Esophagus muscularis mucosa (tissue), 4 donors: ENCODE measurements around the gene NCOA1. TPM values are rescaled to one million over a fixed set of nuclear protein-coding genes. Genes with fewer than 3 reads are reported as not detected.
"Not testable (repeated sequence)": the region's sequence is repeated elsewhere in the genome, so short reads cannot be mapped to it uniquely, and the experiment has no call there.

Source experiments
- DNase-seq: peaks from one replicate; pipeline ENCODE4 v3.0.0-alpha.2; 2017; ENCODE audit errors: extremely low spot score
- H3K27ac ChIP-seq, 4 donors: fragments of 200-600 bp; sonication (generic); replicated peaks in 1 of 4; 1 replicate in 3 of 4; 2 replicates in 1 of 4; pipeline ENCODE4 v1.5.1; 2016 to 2019; ENCODE audit warnings: mild to moderate bottlenecking in 1 of 4
- H3K27me3 ChIP-seq, 4 donors: fragments of 200-600 bp; sonication (generic); one replicate each; pipeline versions ENCODE4 v1.5.1 to v1.6.0; 2016 to 2019
- H3K36me3 ChIP-seq, 4 donors: fragments of 200-600 bp; sonication (generic); one replicate each; pipeline ENCODE4 v1.5.1; 2016 to 2019
- H3K4me1 ChIP-seq, 4 donors: fragments of 200-600 bp; sonication (generic); one replicate each; pipeline ENCODE4 v1.5.1; 2016 to 2019
- H3K4me3 ChIP-seq, 4 donors: fragments of 200-600 bp; sonication (generic); 1 replicate in 2 of 4; 2 replicates in 2 of 4; pipeline ENCODE4 v1.5.1; 2016 to 2019; ENCODE audit warnings: mild to moderate bottlenecking in 4 of 4, moderate library complexity in 1 of 4
- H3K9me3 ChIP-seq, 4 donors: fragments of 200-600 bp; sonication (generic); 1 replicate in 3 of 4; 2 replicates in 1 of 4; pipeline ENCODE4 v1.5.1; 2016 to 2019
- EP300 ChIP-seq: sonication (generic); formaldehyde crosslinking; IDR thresholded peaks from one replicate; pipeline ENCODE4 v1.6.1; 2017; ENCODE audit warnings: antibody characterized with exemption
- POLR2A ChIP-seq: fragments of 450-650 bp; IDR thresholded peaks from one replicate; pipeline ENCODE4 v1.6.1; 2017; ENCODE audit warnings: antibody characterized with exemption, moderate library complexity, mild to moderate bottlenecking, low read depth
- POLR2AphosphoS5 ChIP-seq, 2 donors: sonication (generic); formaldehyde crosslinking; IDR thresholded peaks; one replicate each; pipeline ENCODE4 v1.6.1; 2017; ENCODE audit warnings: antibody characterized with exemption in 2 of 2
- whole genome bisulfite sequencing: methylation state at CpG from one replicate; pipeline ENCODE4 v1.1.5; 2018; 5-methylcytosine and 5-hydroxymethylcytosine counted together
- intact Hi-C: fragments of 100-400 bp; cut with DNase I; formaldehyde crosslinking; loops from one replicate; pipeline ENCODE4 v1.15.1; 2023
- total RNA-seq, 4 donors: library from RNA; depleted of rRNA; stranded (reverse); fragments of >200 nt; gene quantifications; one replicate each; pipeline versions ENCODE4 v1.1.0 to v1.2.1, GENCODE V29; 2016
- TF ChIP-seq, protein P1 (sequence below), 3 experiments: fragments of 200-600 bp in 2 of 3; fragments of 450-650 bp in 1 of 3; sonication (generic) in 2 of 3; IDR thresholded peaks; one replicate each; pipeline ENCODE4 v1.5.1; 2017 to 2019; ENCODE audit warnings: antibody characterized with exemption in 3 of 3, mild to moderate bottlenecking in 2 of 3, moderate library complexity in 1 of 3

Gene NCOA1
- total RNA-seq, 4 donors from 2014 or later: 43.9 to 49.4 (median 47.3) TPM

DNA sequence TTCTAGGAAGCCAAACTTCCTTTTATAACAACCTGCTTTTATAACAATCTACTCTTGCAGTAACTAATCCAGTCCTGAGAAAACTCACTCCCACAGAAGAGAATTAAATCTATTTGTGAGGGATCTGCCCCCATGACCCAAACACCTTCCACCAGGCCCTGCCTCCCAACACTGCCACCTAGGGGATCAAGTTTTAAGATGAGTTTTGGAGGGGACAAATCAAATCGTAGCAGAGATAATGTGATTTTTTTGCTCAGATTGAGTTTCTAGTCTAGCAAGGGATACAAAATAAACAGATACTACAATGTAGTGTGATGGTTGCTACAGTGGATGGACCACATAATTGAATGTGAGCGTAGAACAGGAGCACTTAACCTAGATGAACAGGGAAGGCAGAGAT lies 52.2 kb downstream of the NCOA1 start:
- TF ChIP-seq POLR2A: no peak
- no peak for TF ChIP-seq EP300
- TF ChIP-seq, protein P1, sequence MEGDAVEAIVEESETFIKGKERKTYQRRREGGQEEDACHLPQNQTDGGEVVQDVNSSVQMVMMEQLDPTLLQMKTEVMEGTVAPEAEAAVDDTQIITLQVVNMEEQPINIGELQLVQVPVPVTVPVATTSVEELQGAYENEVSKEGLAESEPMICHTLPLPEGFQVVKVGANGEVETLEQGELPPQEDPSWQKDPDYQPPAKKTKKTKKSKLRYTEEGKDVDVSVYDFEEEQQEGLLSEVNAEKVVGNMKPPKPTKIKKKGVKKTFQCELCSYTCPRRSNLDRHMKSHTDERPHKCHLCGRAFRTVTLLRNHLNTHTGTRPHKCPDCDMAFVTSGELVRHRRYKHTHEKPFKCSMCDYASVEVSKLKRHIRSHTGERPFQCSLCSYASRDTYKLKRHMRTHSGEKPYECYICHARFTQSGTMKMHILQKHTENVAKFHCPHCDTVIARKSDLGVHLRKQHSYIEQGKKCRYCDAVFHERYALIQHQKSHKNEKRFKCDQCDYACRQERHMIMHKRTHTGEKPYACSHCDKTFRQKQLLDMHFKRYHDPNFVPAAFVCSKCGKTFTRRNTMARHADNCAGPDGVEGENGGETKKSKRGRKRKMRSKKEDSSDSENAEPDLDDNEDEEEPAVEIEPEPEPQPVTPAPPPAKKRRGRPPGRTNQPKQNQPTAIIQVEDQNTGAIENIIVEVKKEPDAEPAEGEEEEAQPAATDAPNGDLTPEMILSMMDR (IDR thresholded peaks at IDR 0.05): no peak
- no peak for TF ChIP-seq POLR2AphosphoS5 (IDR thresholded peaks at IDR 0.05)
- intact Hi-C loops: no loop called here
- H3K4me3 ChIP-seq: no peak overlapping the region
- DNase-seq: no peak
- H3K4me1 ChIP-seq: peaks cover 5 to 10% (median 6%) of the 10 kb centered on the region in 4 donors
- no peaks in the 10 kb centered on the region for H3K36me3 ChIP-seq
- H3K27ac ChIP-seq: no peak overlapping the region
- WGBS: 100% methylated on average over 2 of the region's 2 CpGs
- no peaks in the 10 kb centered on the region for H3K27me3 ChIP-seq
- H3K9me3 ChIP-seq: peaks cover 0 to 4% (median 2%) of the 10 kb centered on the region in 4 donors

DNA sequence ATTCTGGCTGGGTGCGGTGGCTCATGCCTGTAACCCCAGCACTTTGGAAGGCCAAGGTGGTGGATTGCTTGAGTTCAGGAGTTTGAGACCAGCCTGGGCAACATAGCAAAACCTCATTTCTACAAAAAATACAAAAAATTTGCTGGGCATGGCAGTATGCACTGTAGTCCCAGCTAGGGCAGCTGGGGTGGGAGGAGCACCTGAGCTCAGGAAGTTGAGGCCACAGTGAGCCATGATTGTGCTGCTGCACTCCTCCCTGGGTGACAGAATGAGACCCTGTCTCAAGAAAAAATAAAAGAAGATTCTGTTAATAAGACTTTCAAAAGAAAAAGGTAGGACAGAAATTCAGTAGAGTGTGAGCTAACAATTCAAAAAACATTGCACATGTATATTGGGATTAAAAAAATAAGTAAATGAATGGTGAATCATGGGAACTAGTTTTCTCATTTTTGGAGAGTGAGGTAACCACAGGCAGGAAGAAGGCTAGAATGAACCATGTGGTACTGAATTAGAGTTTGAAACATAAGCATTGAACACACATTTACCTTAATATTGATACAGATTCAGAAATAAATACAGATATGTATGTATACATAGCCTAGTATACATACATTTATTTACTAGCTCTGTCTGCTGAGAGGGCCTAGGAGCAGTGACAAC lies 53.5 kb downstream of the NCOA1 start:
- intact Hi-C loops: no loop called here
- H3K36me3 ChIP-seq: no peaks in the 10 kb centered on the region
- no peak overlapping the region for H3K27ac ChIP-seq
- H3K9me3 ChIP-seq: peaks cover 0 to 4% (median 2%) of the 10 kb centered on the region in 4 donors
- 100% methylated on average over 1 of the region's 1 CpG for WGBS
- TF ChIP-seq POLR2AphosphoS5 (IDR thresholded peaks at IDR 0.05) (no peak), POLR2A (no peak), EP300 (no peak)
- TF ChIP-seq, protein P1 (IDR thresholded peaks at IDR 0.05): no peak
- peaks cover 0 to 9% (median 4%) of the 10 kb centered on the region in 4 donors for H3K4me1 ChIP-seq
- no peak for DNase-seq
- H3K4me3 ChIP-seq: no peak overlapping the region
- H3K27me3 ChIP-seq: no peaks in the 10 kb centered on the region

DNA sequence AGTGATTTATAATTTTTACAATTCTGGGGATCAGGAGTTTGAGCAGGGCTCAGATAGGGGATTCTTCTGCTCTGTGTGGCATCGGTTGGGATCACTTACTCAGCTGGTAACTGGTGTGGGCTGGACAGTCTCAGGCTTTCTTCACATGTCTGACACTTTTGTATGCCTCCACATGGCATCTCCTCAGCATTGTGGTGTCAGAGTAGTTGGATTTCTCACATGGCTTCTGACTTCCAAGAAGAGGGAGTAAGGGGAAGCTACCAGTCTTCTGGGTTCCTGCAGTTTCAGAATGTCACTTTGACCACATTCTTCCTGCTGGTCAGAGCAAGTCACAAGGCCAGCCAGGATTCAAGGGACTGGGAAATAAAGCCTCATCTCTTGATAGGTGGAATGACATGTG lies 55.6 kb downstream of the NCOA1 start:
- Histone ChIP-seq H3K4me1 (no peaks in the 10 kb centered on the region), H3K27ac (no peak overlapping the region), H3K36me3 (no peaks in the 10 kb centered on the region), H3K9me3 (peaks cover 0 to 4% (median 2%) of the 10 kb centered on the region in 4 donors), H3K27me3 (no peaks in the 10 kb centered on the region), H3K4me3 (no peak overlapping the region)
- no peak for TF ChIP-seq POLR2A
- no peak for TF ChIP-seq EP300
- TF ChIP-seq, protein P1 (IDR thresholded peaks at IDR 0.05): no peak
- no peak for TF ChIP-seq POLR2AphosphoS5 (IDR thresholded peaks at IDR 0.05)
- 94% methylated on average over 1 of the region's 1 CpG for WGBS
- no peak for DNase-seq
- intact Hi-C loops: no loop called here

GRCh38 chr2:24548058-24548457 lies 57.0 kb downstream of the NCOA1 start:
- Histone ChIP-seq H3K27ac (no peak overlapping the region), H3K4me1 (peaks cover 0 to 4% (median 0%) of the 10 kb centered on the region in 4 donors), H3K4me3 (no peak overlapping the region), H3K9me3 (peaks cover 0 to 4% (median 0%) of the 10 kb centered on the region in 4 donors), H3K36me3 (no peaks in the 10 kb centered on the region), H3K27me3 (no peaks in the 10 kb centered on the region)
- TF ChIP-seq POLR2A (no peak), POLR2AphosphoS5 (IDR thresholded peaks at IDR 0.05) (no peak), EP300 (no peak)
- TF ChIP-seq, protein P1 (IDR thresholded peaks at IDR 0.05): no peak
- intact Hi-C loops: no loop called here
- no peak for DNase-seq
- WGBS: 96% methylated on average over 4 of the region's 4 CpGs

DNA sequence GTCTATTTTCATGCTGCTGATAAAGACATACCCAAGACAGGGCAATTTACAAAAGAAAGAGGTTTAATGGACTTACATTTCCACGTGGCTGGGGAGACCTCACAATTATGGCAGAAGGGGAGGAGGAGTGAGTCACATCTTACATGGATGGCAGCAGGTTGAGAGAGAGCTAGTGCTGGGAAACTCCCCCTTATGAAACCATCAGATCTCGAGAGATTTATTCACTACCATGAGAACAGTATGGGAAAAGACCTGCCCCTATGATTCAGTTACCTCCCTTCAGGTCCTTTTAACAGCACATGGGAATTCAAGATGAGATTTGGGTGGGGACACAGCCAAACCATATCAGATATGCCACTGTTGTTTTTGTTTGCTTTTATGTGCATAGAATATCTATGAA lies 59.2 kb downstream of the NCOA1 start:
- H3K4me1 ChIP-seq, intact Hi-C loops, H3K27ac ChIP-seq, H3K36me3 ChIP-seq, H3K9me3 ChIP-seq, H3K4me3 ChIP-seq, DNase-seq, H3K27me3 ChIP-seq: not testable (repeated sequence)
- WGBS: 64% methylated on average over 2 of the region's 2 CpGs
